Loucy (cell line): Measurements from ENCODE around the gene TNFSF9.

ENCODE experiments used
- EZH2phosphoT487 ChIP-seq: fragments of 200-600 bp; IDR thresholded peaks from 2 replicates; pipeline ENCODE4 v1.6.1; 2018; ENCODE audit warnings: antibody characterized with exemption, mild to moderate bottlenecking, moderate library complexity, borderline replicate concordance
- TF ChIP-seq, protein P1 (sequence below): fragments of 200-600 bp; sonication (generic); conservative IDR thresholded peaks from 2 replicates; pipeline ENCODE4 v1.5.1; 2014; ENCODE audit warnings: mild to moderate bottlenecking, antibody characterized with exemption, low read length

DNA sequence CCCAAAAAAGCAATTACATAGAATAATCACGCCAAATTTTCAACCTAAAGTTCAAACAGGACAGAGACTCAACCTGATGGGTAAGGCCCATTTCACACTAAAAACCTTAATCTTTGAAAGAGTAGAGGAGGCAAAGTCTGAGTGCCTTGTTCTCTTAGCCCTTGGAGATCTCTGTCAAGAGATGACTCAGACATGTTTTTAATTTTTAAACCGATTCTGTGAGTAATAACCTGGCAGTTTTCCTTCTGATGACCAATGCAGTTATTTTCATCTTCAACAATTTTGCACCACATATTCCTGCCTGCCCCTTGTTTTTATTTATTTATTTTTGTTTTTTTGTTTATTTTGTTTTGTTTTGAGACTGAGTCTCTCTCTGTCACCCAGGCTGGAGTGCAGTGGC is 11.5 kb upstream of the TNFSF9 start:
- TF ChIP-seq, protein P1, sequence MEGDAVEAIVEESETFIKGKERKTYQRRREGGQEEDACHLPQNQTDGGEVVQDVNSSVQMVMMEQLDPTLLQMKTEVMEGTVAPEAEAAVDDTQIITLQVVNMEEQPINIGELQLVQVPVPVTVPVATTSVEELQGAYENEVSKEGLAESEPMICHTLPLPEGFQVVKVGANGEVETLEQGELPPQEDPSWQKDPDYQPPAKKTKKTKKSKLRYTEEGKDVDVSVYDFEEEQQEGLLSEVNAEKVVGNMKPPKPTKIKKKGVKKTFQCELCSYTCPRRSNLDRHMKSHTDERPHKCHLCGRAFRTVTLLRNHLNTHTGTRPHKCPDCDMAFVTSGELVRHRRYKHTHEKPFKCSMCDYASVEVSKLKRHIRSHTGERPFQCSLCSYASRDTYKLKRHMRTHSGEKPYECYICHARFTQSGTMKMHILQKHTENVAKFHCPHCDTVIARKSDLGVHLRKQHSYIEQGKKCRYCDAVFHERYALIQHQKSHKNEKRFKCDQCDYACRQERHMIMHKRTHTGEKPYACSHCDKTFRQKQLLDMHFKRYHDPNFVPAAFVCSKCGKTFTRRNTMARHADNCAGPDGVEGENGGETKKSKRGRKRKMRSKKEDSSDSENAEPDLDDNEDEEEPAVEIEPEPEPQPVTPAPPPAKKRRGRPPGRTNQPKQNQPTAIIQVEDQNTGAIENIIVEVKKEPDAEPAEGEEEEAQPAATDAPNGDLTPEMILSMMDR = no peak
- TF ChIP-seq EZH2phosphoT487 = no peak
